Astrocyte (in vitro differentiated cells and primary cell): Measurements from ENCODE around the gene CAPRIN2. TPM values are rescaled to one million over a fixed set of nuclear protein-coding genes. Genes with fewer than 3 reads are reported as not detected.

ENCODE experiments used
- DNase-seq: peaks from one replicate; pipeline ENCODE4 v3.0.0-alpha.2; 2010; ENCODE audit warnings: low read depth
- FAIRE-seq: peaks from 2 replicates; lab custom pipeline; 2011; peaks lifted over from hg19 to GRCh38; lab: Jason Lieb, UNC
- H2AFZ ChIP-seq: 2 replicates; pipeline ENCODE4 v1.6.0; 2012; ENCODE audit warnings: low read depth, low read length, inconsistent platforms
- H3K27ac ChIP-seq: 2 replicates; pipeline ENCODE4 v1.5.1; 2011; ENCODE audit warnings: low read depth, low read length, inconsistent platforms
- H3K27me3 ChIP-seq: 2 replicates; pipeline ENCODE4 v1.6.0; 2011; ENCODE audit warnings: low read length, inconsistent platforms; ENCODE audit not compliant: insufficient read depth
- H3K36me3 ChIP-seq: 2 replicates; pipeline ENCODE4 v1.5.1; 2011; ENCODE audit warnings: low read length, inconsistent platforms; ENCODE audit not compliant: insufficient read depth
- H3K4me1 ChIP-seq: 2 replicates; pipeline ENCODE4 v1.5.1; 2011; ENCODE audit warnings: low read length, inconsistent platforms; ENCODE audit not compliant: insufficient read depth
- H3K4me2 ChIP-seq: 2 replicates; pipeline ENCODE4 v1.6.0; 2012; ENCODE audit warnings: low read length, inconsistent platforms
- H3K4me3 ChIP-seq: 2 replicates; pipeline ENCODE4 v1.5.1; 2011; ENCODE audit warnings: low read depth, mild to moderate bottlenecking, low read length, inconsistent platforms; ENCODE audit not compliant: insufficient read depth
- H3K79me2 ChIP-seq: 2 replicates; pipeline ENCODE4 v1.6.0; 2012; ENCODE audit warnings: mild to moderate bottlenecking, low read length, inconsistent platforms; ENCODE audit not compliant: insufficient read depth
- H3K9ac ChIP-seq: 2 replicates; pipeline ENCODE4 v1.6.0; 2012; ENCODE audit warnings: mild to moderate bottlenecking, low read length, inconsistent platforms
- H3K9me3 ChIP-seq: 2 replicates; pipeline ENCODE4 v1.5.1; 2012; ENCODE audit warnings: low read depth, mild to moderate bottlenecking, low read length, inconsistent platforms; ENCODE audit not compliant: insufficient read depth
- H4K20me1 ChIP-seq: 2 replicates; pipeline ENCODE4 v1.6.0; 2012; ENCODE audit warnings: low read length, inconsistent platforms; ENCODE audit not compliant: insufficient read depth
- H3K27ac Mint-ChIP-seq: one replicate; pipeline ENCODE4 v1.8.0; 2021; ENCODE audit warnings: mild to moderate bottlenecking, mixed read lengths; ENCODE audit not compliant: unreplicated experiment
- H3K27me3 Mint-ChIP-seq: one replicate; pipeline ENCODE4 v1.8.0; 2021; ENCODE audit warnings: low read depth, mixed read lengths; ENCODE audit not compliant: unreplicated experiment
- H3K36me3 Mint-ChIP-seq: one replicate; pipeline ENCODE4 v1.8.0; 2021; ENCODE audit warnings: low read depth, mixed read lengths; ENCODE audit not compliant: unreplicated experiment
- H3K4me1 Mint-ChIP-seq: one replicate; pipeline ENCODE4 v1.8.0; 2021; ENCODE audit warnings: low read depth, mixed read lengths; ENCODE audit not compliant: unreplicated experiment
- H3K4me3 Mint-ChIP-seq: one replicate; pipeline ENCODE4 v1.8.0; 2021; ENCODE audit warnings: mild to moderate bottlenecking, moderate library complexity, mixed read lengths; ENCODE audit not compliant: unreplicated experiment
- H3K9me3 Mint-ChIP-seq: one replicate; pipeline ENCODE4 v1.8.0; 2021; ENCODE audit warnings: mild to moderate bottlenecking, mixed read lengths; ENCODE audit not compliant: unreplicated experiment
- EZH2 ChIP-seq: IDR thresholded peaks from 2 replicates; pipeline ENCODE4 v1.6.1; 2012; ENCODE audit warnings: mild to moderate bottlenecking, low read length, inconsistent platforms; ENCODE audit not compliant: insufficient read depth
- total RNA-seq: library from RNA; stranded (reverse); gene quantifications from 2 replicates; pipeline ENCODE4 v1.2.1, GENCODE V29; 2021
- TF ChIP-seq, protein P1 (sequence below): IDR thresholded peaks from 2 replicates; pipeline ENCODE4 v1.5.1; 2011; ENCODE audit warnings: low read depth, mild to moderate bottlenecking, inconsistent platforms, low read length, moderate library complexity; ENCODE audit not compliant: insufficient read depth

Gene CAPRIN2
- total RNA-seq, 1 donor from 2014 or later, result 23.1 TPM

DNA sequence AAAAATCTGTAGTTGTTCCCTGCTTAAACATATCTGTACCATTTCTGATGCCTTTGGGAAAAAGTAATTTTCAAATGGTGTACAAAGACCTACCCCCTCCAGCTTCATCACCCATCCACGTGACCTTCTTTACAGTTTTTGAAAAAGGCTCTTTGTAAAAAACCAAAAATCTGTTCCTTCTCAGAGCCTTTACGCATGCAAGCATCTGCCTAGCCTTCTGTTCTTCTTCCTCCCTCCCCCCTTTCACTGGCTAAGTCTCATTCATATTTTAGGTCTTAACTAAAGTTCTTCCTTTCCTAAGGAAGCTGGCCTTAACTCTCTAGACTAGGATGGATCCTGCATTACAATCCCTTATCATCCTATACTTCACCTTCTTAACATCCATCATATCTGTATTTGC, 10.4 kb downstream of the CAPRIN2 start:
- no peak overlapping the region for H3K4me2 ChIP-seq
- FAIRE-seq (no peak), DNase-seq (no peak)
- H4K20me1 ChIP-seq, result peaks cover 45% of the 10 kb centered on the region
- Mint-ChIP-seq H3K4me3 (no peak overlapping the region), H3K9me3 (no peaks in the 10 kb centered on the region), H3K36me3 (peaks cover 12% of the 10 kb centered on the region), H3K4me1 (peaks cover 7% of the 10 kb centered on the region), H3K27me3 (no peaks in the 10 kb centered on the region), H3K27ac (no peak overlapping the region)
- H3K9me3 ChIP-seq, result no peaks in the 10 kb centered on the region
- H2AFZ ChIP-seq, result no peak overlapping the region
- H3K27me3 ChIP-seq, result no peaks in the 10 kb centered on the region
- peaks cover 16% of the 10 kb centered on the region for H3K36me3 ChIP-seq
- peaks cover 97% of the 10 kb centered on the region for H3K79me2 ChIP-seq
- H3K9ac ChIP-seq, result no peak overlapping the region
- no peak overlapping the region for H3K4me3 ChIP-seq
- H3K27ac ChIP-seq, result no peak overlapping the region
- TF ChIP-seq, protein P1, sequence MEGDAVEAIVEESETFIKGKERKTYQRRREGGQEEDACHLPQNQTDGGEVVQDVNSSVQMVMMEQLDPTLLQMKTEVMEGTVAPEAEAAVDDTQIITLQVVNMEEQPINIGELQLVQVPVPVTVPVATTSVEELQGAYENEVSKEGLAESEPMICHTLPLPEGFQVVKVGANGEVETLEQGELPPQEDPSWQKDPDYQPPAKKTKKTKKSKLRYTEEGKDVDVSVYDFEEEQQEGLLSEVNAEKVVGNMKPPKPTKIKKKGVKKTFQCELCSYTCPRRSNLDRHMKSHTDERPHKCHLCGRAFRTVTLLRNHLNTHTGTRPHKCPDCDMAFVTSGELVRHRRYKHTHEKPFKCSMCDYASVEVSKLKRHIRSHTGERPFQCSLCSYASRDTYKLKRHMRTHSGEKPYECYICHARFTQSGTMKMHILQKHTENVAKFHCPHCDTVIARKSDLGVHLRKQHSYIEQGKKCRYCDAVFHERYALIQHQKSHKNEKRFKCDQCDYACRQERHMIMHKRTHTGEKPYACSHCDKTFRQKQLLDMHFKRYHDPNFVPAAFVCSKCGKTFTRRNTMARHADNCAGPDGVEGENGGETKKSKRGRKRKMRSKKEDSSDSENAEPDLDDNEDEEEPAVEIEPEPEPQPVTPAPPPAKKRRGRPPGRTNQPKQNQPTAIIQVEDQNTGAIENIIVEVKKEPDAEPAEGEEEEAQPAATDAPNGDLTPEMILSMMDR, result no peak
- no peak for TF ChIP-seq EZH2
- H3K4me1 ChIP-seq, result no peaks in the 10 kb centered on the region

DNA sequence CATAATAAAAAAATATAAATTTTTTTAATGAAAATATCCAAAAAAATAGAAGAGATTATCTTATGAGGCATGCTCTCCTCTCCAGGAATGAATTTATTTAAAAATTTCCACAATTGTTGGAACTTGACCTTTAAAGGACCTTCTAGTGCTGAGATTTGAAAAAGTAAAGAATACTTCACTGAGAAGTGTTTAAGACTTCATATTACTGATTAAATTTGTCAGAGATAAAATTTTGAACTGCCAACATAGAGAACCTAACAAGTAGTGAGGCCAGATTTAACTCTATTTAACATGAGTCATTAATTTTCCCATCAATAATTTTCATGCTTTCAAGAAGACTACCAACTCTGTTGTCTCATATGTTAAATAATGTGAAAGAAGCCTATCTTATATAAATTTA, 14.5 kb downstream of the CAPRIN2 start:
- H3K9me3 ChIP-seq, result no peaks in the 10 kb centered on the region
- H3K36me3 ChIP-seq, result peaks cover 19% of the 10 kb centered on the region
- no peaks in the 10 kb centered on the region for H3K4me1 Mint-ChIP-seq
- no peak overlapping the region for H2AFZ ChIP-seq
- H3K36me3 Mint-ChIP-seq, result peaks cover 5% of the 10 kb centered on the region
- H3K27ac ChIP-seq, result no peak overlapping the region
- no peak for TF ChIP-seq EZH2
- TF ChIP-seq, protein P1, result no peak
- H3K27ac Mint-ChIP-seq, result no peak overlapping the region
- H4K20me1 ChIP-seq, result peaks cover 28% of the 10 kb centered on the region
- peaks cover 95% of the 10 kb centered on the region for H3K79me2 ChIP-seq
- H3K4me3 ChIP-seq, result no peak overlapping the region
- H3K27me3 Mint-ChIP-seq, result no peaks in the 10 kb centered on the region
- no peak overlapping the region for H3K4me2 ChIP-seq
- H3K4me1 ChIP-seq, result no peaks in the 10 kb centered on the region
- DNase-seq, result no peak
- H3K9ac ChIP-seq, result no peak overlapping the region
- FAIRE-seq, result no peak
- H3K9me3 Mint-ChIP-seq, result no peaks in the 10 kb centered on the region
- H3K4me3 Mint-ChIP-seq, result no peak overlapping the region
- H3K27me3 ChIP-seq, result no peaks in the 10 kb centered on the region

DNA sequence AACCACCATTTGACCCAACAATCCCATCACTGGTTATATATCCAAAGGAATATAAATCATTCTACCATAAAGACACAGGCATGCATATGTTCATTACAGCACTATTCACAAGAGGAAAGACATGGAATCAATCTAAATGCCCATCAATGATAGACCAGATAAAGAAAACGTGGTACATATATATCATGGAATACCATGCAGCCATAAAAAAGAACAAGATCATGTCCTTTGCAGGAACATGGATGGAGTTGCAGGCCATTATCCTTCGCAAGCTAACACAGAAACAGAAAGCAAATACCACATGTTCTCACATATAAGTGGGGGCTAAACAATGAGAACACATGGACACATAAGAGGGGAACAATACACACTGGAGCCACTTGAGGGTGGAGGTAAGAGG, 15.7 kb downstream of the CAPRIN2 start:
- Histone ChIP-seq H3K36me3 (peaks cover 28% of the 10 kb centered on the region), H3K27ac (no peak overlapping the region), H2AFZ (no peak overlapping the region), H3K4me3 (no peak overlapping the region), H3K79me2 (peaks cover 82% of the 10 kb centered on the region), H3K9me3 (no peaks in the 10 kb centered on the region), H4K20me1 (peaks cover 20% of the 10 kb centered on the region), H3K27me3 (no peaks in the 10 kb centered on the region), H3K9ac (no peak overlapping the region), H3K4me1 (no peaks in the 10 kb centered on the region), H3K4me2 (no peak overlapping the region)
- DNase-seq (no peak), FAIRE-seq (no peak)
- H3K27me3 Mint-ChIP-seq, result no peaks in the 10 kb centered on the region
- TF ChIP-seq, protein P1, result no peak
- TF ChIP-seq EZH2, result no peak
- H3K36me3 Mint-ChIP-seq, result peaks cover 5% of the 10 kb centered on the region
- no peaks in the 10 kb centered on the region for H3K4me1 Mint-ChIP-seq
- no peak overlapping the region for H3K4me3 Mint-ChIP-seq
- no peak overlapping the region for H3K27ac Mint-ChIP-seq
- no peaks in the 10 kb centered on the region for H3K9me3 Mint-ChIP-seq
